Endothelial cell of umbilical vein (primary cell): Measurements from ENCODE around the gene AFG1L.

Experiments used
- CTCF ChIP-seq, 2 donors: IDR thresholded peaks; 1 replicate in 1 of 2; 2 replicates in 1 of 2; pipeline ENCODE4 v1.5.1; 2011; ENCODE audit warnings: low read length in 2 of 2, mild to moderate bottlenecking in 2 of 2, moderate library complexity in 2 of 2, control low read depth in 1 of 2, inconsistent platforms in 1 of 2, low read depth in 1 of 2; ENCODE audit not compliant: insufficient read depth in 1 of 2; ENCODE audit errors: extremely low read depth in 1 of 2
- EZH2 ChIP-seq: IDR thresholded peaks from 2 replicates; pipeline ENCODE4 v1.6.1; 2012; ENCODE audit warnings: borderline replicate concordance, low read depth, mild to moderate bottlenecking, moderate library complexity, low read length, inconsistent platforms; ENCODE audit not compliant: severe bottlenecking
- JUN ChIP-seq: IDR thresholded peaks from 2 replicates; pipeline ENCODE4 v1.6.1; 2011; ENCODE audit warnings: borderline replicate concordance, low read depth; ENCODE audit not compliant: insufficient read length, insufficient read depth
- POLR2AphosphoS5 ChIP-seq: IDR thresholded peaks from 2 replicates; pipeline ENCODE4 v1.6.1; 2012; ENCODE audit warnings: low read depth, mild to moderate bottlenecking, control low read depth, low read length, moderate library complexity; ENCODE audit not compliant: insufficient read depth

- TF ChIP-seq CTCF (IDR thresholded peaks at IDR 0.05; ENCODE audit: extremely low read depth in 1 of 2, insufficient read depth in 1 of 2, low read depth in 1 of 2, low read length in 2 of 2) = no peak
- TF ChIP-seq POLR2AphosphoS5 = no peak
- TF ChIP-seq EZH2 = no peak
- no peak for TF ChIP-seq JUN
Measured at GRCh38 chr6:108295676-108296075, 822 bp downstream of the AFG1L start.
